GM18907 (cell line): ENCODE data around the gene USP1.

ENCODE experiments used
- ATAC-seq: cut with Tn5 transposase; IDR thresholded peaks from one replicate; pipeline ENCODE4 v1.9.1; 2021; ENCODE audit warnings: mild to moderate bottlenecking, moderate library complexity; ENCODE audit not compliant: unreplicated experiment

The USP1 gene, protein sequence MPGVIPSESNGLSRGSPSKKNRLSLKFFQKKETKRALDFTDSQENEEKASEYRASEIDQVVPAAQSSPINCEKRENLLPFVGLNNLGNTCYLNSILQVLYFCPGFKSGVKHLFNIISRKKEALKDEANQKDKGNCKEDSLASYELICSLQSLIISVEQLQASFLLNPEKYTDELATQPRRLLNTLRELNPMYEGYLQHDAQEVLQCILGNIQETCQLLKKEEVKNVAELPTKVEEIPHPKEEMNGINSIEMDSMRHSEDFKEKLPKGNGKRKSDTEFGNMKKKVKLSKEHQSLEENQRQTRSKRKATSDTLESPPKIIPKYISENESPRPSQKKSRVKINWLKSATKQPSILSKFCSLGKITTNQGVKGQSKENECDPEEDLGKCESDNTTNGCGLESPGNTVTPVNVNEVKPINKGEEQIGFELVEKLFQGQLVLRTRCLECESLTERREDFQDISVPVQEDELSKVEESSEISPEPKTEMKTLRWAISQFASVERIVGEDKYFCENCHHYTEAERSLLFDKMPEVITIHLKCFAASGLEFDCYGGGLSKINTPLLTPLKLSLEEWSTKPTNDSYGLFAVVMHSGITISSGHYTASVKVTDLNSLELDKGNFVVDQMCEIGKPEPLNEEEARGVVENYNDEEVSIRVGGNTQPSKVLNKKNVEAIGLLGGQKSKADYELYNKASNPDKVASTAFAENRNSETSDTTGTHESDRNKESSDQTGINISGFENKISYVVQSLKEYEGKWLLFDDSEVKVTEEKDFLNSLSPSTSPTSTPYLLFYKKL

GRCh38 chr1:62436466-62437272 is at the start of gene USP1:
TSS of gene USP1 (plus strand) at chr1:62437049. CDS start at chr1:62439868, 2,819 bp downstream.
- ATAC-seq, result peak; percentile 83

- no peak for ATAC-seq
Measured at GRCh38 chr1:62389531-62389930, 47.3 kb upstream of the USP1 start.

DNA sequence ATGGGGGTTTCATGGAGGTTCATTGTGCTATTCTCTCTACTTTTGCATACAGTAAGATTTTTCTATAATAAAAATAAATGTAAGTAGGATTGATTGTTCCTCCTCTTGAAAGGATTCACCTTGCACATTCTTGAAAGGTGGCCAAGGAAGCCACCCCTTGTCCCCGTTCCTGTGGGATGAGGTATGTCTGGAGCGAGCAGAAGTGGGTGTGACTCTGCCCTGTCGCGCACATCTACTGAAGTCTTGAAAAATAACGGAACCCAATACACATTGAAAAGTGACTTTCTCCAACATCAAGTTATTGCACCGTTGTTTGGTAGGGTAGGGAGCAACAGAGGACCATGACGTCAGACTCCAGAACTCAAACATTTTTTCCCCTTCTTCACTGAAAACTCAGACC is 46.8 kb upstream of the USP1 start:
- ATAC-seq, result no peak

GRCh38 chr1:62391369-62391971 is 45.4 kb upstream of the USP1 start:
- no peak for ATAC-seq

DNA sequence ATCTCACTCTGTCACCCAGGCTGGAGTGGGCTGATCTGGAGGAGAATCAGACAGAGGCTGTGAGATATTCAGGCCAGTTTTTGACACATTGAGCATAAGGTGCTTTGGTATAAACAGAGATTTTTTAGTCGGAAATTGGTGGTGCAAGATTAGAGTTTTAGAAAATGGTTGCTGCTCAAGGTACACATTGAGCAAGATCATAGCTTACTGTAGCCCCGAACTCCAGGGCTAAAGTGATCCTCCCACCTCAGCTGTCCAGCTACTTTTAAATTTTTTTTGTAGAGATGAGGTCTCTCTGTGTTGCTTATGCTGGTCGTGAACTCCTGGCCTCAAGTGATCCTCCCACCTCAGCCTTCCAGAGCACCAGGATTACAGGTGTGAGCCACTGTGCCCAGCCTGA is 43.9 kb upstream of the USP1 start:
- no peak for ATAC-seq

GRCh38 chr1:62394646-62395045 is 42.2 kb upstream of the USP1 start:
- ATAC-seq, result no peak

DNA sequence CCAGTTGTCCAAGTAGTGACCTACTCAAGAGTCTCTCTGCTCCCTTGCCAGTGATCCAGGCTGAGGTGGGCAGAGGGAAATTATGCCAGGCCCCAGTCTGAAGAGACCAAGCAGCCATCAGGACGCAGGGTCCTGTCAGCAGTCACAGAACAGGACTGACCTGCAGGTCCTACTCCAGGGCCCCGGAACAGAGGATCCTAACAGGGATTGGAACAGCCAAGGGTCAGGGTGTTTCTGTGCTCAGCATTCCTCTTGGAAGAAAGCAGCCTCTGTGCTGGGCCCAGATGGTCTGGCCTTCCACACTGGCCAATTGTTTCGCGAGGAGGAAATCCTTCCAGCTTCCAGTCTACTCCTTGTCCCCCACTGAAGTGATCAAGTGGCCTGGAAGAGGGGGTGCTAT is 41.6 kb upstream of the USP1 start:
- no peak for ATAC-seq

DNA sequence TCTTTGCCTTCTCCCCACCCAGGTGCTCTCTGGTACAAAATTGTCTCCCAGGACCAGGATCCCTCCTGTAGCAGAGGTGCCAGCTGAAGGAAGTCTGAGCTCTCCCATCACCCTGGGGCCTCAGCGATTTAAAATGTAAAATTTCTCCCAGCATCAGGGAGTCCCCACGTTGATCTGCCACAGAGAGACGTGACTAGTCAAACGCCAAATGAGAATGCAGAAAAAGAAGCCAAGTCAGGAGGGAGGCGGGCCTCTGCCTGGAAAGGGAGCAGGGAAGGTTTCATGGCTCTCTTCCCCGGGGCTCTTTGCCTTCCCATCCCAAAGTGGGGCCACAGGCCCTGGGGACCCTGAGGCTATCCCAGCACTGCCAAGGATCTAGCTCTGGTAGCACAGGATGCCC is 40.0 kb upstream of the USP1 start:
- ATAC-seq, result no peak

DNA sequence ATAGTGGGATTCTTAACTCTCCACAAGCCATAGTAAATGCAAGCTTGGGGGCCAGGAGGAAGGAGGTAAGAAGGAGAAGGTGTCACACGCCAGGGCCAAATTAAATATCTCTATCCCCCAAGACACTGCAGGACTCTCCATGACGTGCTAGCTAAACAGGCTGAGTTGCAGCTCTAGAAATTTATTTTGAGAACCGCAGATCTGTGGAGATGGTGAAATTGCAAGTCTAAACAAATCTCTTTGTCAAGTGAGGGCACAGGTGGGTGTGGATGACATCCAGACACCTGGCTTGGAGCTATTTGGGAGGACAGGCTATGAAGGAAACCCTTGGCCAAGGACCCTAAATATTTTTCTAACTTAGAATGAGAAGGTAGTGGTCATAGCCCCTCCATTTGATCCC is 39.5 kb upstream of the USP1 start:
- ATAC-seq, result no peak

- ATAC-seq, result no peak
Measured at GRCh38 chr1:62398377-62398776, 38.5 kb upstream of the USP1 start.

- no peak for ATAC-seq
Measured at GRCh38 chr1:62401034-62401760, 35.7 kb upstream of the USP1 start.

- ATAC-seq, result no peak
Measured at GRCh38 chr1:62405247-62405646, 31.6 kb upstream of the USP1 start.

DNA sequence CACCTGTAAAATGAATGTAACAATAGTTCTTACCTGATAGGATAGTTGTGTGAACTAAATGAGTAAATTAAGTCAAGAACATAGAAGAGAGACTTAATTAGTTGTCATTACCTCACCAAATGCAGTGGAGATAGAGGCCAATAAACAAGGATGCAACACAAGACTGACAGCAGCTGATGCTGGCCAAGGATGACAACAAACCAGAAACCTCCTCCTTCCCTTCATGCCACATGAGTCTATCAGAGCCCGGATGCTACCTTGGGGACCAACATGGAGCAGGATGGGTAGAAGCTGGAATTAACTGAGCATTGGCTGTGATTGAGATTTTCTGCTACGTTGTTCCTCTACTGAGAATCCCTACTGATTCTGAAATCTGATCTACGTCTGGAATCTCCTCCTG is 30.3 kb upstream of the USP1 start:
- no peak for ATAC-seq

- ATAC-seq, result no peak
Measured at GRCh38 chr1:62407398-62408009, 29.3 kb upstream of the USP1 start.

DNA sequence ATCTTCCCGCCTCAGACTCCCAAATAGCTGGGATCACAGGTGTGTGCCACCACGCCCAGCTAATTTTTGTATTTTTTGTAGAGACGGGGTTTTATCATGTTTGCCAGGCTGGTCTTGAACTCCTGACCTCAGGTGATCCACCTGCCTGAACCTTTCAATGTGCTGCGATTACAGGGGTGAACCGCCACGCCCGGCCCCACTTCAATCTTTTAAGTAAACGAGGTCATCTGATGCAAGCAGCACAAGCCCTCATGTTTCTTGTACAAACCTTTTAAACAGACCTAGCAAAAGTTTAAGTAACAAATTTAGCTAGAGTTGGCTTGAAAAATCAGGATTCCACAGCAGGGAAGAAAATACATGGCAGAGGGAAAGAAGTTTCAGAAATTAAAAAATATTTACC is 21.2 kb upstream of the USP1 start:
- no peak for ATAC-seq

GRCh38 chr1:62417351-62417999 is 19.4 kb upstream of the USP1 start:
- ATAC-seq, result no peak

DNA sequence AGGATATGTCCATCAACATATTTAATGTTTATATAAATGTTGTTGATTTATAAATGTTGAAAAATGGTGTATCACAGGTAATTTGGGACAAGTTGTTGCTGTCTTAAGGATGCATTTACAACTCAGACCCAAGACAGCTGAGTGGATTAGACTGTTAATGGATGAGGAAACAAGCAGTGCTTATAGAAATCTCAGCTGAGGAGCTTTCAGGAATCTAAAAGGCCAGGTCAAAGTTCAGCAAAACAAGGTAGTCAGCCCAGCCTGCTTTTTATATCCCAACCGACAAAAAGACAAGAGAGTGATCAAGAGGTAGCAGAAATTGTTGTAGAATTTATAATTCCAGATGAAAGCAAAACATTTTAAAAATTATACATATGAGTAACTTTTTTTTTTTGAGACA is 16.6 kb upstream of the USP1 start:
- no peak for ATAC-seq

DNA sequence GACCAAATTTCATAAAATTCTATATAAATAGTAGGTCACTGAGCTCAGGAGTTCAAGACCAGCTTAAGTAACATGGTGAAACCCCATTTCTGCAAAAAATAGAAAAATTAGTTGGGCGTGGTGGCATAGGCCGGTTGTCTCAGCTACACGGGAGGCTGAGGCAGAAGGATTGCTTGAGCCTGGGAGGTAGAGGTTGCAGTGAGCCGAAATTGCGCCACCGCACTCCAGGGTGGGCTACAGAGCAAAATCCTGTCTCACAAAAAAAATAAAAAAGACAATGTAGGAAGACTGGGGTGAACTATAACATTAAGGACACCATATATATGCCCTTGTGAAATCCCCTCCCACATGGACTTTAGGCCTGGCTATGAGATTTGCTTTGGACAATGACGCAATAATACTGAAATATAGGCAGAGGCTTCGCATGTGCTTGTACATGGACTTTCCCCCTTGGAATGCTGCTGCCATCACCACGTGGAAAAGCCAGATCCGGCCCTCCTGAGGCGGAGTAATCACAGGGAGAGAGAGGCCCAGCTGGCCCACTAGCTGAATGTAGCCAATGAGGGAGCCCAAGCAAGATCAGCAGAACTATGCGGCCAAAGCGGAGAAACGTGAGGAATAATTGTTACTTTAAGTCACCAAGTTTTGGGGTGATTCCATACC is 13.1 kb upstream of the USP1 start:
- ATAC-seq, result no peak

GRCh38 chr1:62424411-62424810 is 12.4 kb upstream of the USP1 start:
- no peak for ATAC-seq
